Measurements from ENCODE around the gene KITLG.

DNA sequence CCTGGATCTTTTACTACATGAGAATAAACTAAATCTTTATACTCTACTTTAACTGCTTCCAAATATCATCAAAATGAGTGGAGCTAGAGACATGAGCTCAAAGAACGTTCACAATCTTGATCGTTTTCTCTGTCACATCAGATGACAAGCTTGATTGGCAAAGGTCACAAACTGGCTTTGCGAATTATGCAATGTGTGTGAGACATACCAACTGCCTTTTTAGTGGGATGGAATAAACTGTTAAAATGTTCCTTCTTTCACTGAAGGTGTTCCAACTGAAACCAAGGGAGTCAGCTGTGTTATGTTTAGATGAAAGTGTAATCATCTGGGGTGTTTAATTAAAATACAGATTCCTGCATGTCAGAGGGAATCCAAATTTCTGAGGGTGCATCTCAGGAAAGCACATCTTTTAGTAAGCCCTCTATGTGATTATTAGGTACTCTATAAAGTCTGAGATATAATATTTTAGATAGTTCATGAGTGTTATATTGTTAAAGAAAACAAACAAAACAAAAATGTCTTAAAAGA lies 21.9 kb downstream of the KITLG start:
- no peak for TF ChIP-seq POLR2A (IDR thresholded peaks at IDR 0.05)
- no peak for TF ChIP-seq CTCF (IDR thresholded peaks at IDR 0.05)
